NCI-H226 (cell line): Measurements from ENCODE around the gene ZNF791.
"Not testable (repeated sequence)": the region's sequence is repeated elsewhere in the genome, so short reads cannot be mapped to it uniquely, and the experiment has no call there.

Source experiments
- DNase-seq: peaks from one replicate; pipeline ENCODE4 v3.0.0-alpha.2; 2015

Gene ZNF791

GRCh38 chr19:12636631-12637030, 25.9 kb downstream of the ZNF791 start:
- no peak for DNase-seq

- no peak for DNase-seq
Measured at GRCh38 chr19:12638611-12639182, 28.0 kb downstream of the ZNF791 start.

DNA sequence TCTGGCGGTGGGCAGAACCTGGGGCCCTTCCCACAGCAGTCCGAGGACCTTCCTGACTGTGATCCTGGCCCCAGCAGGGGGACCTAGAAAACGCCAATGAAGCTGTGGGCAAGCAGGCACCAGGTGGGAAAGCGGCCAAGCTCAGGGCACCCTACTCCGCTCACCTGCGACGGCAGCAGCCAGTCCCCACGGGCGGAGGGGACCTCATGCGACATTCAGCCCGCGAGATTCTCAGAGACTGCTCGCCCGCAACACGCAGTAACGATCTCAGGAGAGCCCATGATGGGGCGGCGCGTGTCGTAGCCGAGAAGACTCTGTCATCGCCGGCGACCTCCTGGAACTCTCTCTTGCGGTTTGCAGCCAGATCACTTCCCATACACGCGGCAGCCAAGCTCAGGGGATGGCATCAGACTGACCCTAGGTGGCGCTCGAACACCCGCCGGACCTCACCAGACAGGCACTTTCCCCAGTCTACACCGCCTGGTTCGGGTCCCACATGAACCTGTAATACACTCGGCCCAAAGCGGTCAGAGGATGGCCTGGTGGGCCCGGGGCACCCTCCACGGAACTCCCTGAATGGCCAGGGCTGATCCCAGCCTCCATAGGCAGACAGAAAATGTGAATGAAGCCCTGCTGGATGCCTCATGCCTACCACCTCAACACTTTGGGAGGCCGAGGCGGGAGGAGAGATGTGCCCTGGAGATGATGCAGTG, 29.3 kb downstream of the ZNF791 start:
- no peak for DNase-seq

GRCh38 chr19:12641456-12641855, 30.7 kb downstream of the ZNF791 start:
- no peak for DNase-seq

GRCh38 chr19:12642506-12642905, 31.8 kb downstream of the ZNF791 start:
- no peak for DNase-seq

DNA sequence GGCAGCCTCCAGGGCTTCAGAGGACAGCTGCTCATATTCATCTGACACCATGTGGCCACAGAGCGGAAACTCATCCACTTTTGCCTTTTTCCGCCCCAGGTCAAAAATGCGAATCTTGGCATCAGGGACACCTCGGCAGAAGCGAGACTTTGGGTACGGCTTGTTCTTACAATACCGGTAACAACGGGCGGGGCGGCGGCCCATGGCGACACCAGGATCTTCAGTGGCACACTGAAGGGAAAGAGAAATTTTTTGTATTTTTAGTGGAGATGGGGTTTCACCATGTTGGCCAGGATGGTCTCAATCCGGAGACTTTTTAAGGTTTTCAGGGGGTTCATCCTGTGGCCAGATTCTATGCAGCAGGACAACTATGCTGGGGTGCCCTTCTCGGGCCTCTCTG, 33.0 kb downstream of the ZNF791 start:
- not testable (repeated sequence) for DNase-seq

DNA sequence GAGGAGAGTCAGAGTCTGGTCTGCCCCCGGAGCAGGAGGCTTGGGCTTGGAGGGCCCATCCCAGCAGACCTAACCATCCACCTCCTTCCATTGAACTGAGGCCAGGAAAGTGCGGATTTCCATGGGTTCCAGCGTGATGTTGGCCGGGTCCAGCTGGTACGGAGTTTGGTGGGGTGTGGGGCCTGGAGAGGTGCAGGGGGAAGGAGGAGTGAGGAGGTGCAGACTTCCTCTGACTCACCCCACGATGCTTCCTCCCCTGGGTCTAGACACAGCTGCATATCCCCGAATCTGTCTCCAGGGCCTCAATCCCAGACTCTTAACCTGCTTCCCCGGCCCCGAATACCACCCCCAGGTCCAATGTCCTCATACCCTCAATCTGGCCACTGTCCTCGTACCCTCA, 35.8 kb downstream of the ZNF791 start:
- DNase-seq, result no peak

DNA sequence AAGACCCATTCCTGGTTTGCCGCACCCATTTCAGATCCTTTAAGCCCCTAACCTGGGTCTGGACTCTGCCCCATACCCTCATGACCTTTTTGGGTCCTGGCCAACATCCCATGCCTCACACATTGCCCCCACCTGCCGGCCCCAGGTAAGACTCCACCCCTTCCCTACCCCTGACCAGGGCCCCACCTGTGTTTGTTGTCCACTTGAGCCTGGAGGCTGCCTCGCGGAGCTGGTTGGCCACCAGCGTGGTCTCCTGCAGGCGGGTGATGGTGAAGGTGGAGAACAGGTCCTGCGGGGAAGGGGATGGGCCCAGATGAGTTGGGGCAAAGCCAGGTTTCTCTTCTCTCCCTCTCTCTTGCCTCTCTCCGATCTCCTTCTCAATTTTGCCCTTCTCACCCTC, 36.3 kb downstream of the ZNF791 start:
- DNase-seq, result no peak

- DNase-seq, result no peak
Measured at GRCh38 chr19:12647490-12648071, 36.9 kb downstream of the ZNF791 start.

GRCh38 chr19:12648088-12648487, 37.4 kb downstream of the ZNF791 start:
- DNase-seq, result no peak

GRCh38 chr19:12649941-12650340, 39.2 kb downstream of the ZNF791 start:
- DNase-seq, result no peak

DNA sequence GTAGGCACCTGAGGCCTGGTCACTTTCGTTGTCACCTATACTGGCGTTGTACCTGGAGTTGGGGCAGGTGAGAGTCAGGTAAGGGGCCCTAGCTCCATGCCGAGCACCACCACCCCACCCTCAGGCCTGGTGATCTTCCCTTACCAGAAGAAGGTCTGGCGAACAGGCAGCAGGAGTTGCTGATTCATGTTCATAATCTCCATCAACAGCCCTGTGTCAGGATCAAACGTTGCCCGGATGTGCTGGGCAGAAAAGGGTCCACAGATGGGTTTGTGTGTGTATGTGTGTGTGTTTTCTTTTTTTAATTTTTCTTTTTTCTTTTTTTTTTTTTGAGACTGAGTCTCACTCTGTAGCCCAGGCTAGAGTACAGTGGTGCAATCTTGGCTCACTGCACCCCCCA, 41.5 kb downstream of the ZNF791 start:
- no peak for DNase-seq

DNA sequence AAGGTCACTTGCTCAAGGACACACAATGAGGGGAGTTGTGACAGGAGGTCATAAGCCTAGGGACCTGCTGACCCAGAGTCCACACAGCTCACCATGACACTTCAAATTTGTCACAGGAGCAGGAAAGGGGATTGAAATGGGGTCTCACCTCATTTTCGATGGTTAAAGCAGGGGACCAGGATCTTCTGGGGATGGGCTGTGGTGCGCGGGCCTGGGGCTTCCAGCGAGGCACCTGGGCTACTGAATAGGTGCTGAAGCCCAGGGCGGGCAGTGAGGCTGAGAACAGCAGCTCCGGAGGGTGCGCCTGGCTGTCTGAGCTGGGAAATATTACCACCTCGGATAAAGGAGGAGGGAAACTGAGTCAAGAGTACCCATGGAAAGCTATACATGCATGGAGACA, 44.8 kb downstream of the ZNF791 start:
- DNase-seq, result no peak

GRCh38 chr19:12656899-12657571, 46.3 kb downstream of the ZNF791 start:
- DNase-seq, result no peak

GRCh38 chr19:12657966-12658365, 47.2 kb downstream of the ZNF791 start:
- DNase-seq, result no peak

GRCh38 chr19:12660980-12661379, 50.3 kb downstream of the ZNF791 start:
- DNase-seq, result no peak

GRCh38 chr19:12664406-12665280, 53.9 kb downstream of the ZNF791 start:
- peak; percentile 85 for DNase-seq

DNA sequence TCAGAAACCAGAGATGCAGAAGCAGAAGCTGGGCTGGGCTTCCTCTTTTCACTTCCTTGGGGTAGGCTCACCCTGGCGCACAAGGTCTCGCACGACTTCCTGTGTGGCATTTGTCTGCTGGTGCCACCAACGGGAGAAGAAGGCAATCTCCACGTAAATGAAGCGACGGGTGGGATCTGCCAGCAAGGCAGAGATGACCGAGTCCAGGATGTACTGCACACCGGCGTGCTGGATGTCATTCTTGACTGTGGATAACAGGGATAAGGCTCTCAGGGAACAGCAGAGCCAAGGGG, 54.5 kb downstream of the ZNF791 start:
- DNase-seq, result no peak

- DNase-seq, result no peak
Measured at GRCh38 chr19:12665671-12666264, 55.0 kb downstream of the ZNF791 start.

- DNase-seq, result peak; percentile 66
Measured at GRCh38 chr19:12666265-12667048, 55.7 kb downstream of the ZNF791 start, which contains the start of the genes MAN2B1 and WDR83. Gene MAN2B1 (minus strand): TSS chr19:12666742. CDS start chr19:12666701, 41 bp downstream. Gene WDR83 (plus strand): TSS chr19:12666807. CDS start chr19:12669791, 2,984 bp downstream.

DNA sequence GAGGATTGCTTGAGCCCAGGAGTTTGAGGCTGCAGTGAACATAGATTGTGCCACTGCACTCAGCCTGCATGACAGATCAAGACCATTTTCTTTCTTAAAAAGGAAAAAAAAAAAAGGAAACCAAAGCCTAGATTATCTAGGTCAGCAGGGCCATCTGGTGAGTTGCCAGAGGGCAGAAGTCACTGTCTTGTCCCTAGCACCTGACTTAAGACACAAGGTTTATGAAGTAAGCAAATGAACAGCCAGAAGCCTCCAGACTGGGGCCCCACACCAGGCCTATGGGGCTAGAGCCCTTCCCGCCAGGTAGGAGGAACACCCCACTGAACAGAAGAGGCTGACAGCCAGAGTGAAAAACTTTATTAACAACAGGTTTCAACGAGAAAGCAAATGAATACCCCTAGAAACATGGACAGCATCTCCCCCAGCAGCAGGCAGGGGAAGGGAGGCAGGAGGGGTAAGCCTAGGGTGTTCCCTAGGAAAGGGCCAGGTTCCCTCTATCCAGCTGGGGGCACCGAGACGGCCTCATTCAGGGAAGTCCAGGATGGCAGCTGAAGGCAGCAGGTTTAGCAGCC, 57.1 kb downstream of the ZNF791 start:
- no peak for DNase-seq
